GM19324 (cell line): ENCODE measurements around the gene MIEN1.
"Not testable (repeated sequence)": the region's sequence is repeated elsewhere in the genome, so short reads cannot be mapped to it uniquely, and the experiment has no call there.

Source experiments
- ATAC-seq: cut with Tn5 transposase; IDR thresholded peaks from one replicate; pipeline ENCODE4 v1.9.1; 2021; ENCODE audit warnings: mild to moderate bottlenecking, moderate library complexity; ENCODE audit not compliant: unreplicated experiment, low FRiP score

The MIEN1 gene

DNA sequence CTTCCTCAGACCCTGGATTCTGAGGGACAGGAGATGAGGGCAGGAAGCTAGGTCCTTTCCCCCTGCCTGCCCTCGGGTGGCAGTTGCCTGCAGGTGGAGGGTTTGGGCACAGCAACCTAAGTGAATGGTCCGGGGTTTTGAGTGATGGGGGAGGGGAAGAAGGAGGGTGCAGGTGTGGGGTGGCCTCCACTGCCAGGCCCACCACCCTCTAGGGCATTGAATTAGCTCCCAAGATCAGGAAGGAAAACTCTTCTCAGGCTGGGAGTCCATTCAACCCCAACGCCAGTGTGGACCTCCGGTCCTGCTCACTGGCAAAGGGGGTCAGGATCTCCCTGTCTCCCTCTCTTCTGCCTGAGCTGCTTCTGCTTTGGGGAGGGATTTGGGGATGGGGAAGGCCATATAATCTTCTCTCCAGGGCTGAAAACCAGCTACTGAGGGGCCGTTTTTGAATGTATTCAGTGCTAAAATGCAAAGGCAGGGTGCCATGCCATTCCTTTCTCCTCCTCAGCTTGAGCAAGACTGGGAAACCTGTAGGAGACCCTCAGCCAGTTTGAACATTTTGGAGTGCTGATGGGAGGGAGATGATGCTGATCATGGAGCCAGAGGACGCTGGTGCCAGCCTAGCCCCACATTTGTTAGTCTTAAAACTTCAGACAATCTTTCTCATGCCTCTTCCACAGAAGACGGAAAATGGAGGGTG is 26.2 kb upstream of the MIEN1 start:
- ATAC-seq, result no peak

DNA sequence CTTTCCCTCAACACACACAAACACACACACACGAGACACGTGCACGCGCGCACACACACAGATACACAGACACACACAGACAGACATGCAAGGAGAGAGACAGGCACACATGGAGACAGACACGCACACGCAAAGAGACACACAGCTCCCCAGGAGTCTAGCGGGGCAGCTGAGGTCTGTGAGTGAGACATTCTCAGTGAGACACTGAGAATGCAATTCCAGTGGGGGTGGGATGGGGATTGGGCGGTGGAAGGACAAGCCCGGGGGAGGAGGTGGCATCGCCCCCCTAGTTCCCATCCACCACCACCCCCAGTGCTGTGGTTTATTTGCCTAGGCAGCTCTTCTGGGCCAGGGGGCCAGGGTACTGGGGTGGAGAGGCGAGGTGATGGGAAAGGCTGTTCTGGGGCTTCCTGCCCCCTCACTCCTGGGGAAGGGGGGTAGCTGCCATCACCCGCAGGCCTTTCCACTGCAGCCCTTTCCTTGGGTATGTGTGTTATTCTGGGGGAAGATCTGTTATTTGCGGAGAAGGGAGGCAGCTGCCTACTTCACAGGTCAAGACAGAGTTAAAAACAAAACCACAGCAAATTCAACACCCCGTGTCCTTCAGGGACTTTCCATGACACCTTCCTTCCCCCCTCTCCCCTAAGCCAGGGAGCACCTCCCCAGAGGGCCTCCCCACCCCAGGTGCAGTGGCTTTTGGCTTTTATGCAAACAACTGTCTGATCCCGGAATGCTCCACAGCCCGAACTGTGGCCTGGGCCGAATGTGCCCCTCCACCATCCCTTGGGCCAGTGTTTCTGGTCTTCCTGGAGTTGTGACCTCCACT is 25.4 kb upstream of the MIEN1 start:
- peak; percentile 15 for ATAC-seq

DNA sequence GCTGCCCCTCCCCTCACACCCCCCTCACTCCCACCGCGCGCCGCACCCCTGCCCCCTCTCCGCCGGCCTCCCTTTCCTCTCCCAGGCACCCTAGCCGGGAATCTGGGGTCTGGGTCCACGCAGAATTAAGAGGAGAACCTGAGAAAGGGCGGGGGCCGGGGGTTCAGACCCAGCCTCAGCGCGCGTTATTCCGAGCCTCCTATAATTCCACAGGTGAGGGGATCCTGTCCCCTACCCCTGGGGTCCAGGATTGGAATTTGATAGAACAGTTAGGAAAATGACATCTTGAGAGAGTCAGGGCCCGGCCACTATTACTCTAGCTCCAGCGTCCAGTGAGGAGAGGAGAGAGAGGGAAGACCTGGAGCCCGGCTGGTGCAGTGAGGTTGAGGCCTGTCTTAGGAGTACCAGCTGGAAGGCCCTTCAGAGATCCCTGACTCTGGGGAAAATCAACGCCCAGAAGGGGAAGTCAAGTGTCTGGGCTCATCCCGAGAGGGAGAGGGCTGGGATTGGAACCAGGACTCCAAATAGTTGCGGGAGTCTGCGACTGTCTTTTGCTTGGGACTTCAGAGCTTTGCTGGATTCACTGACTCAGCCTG is 24.7 kb upstream of the MIEN1 start:
- no peak for ATAC-seq

DNA sequence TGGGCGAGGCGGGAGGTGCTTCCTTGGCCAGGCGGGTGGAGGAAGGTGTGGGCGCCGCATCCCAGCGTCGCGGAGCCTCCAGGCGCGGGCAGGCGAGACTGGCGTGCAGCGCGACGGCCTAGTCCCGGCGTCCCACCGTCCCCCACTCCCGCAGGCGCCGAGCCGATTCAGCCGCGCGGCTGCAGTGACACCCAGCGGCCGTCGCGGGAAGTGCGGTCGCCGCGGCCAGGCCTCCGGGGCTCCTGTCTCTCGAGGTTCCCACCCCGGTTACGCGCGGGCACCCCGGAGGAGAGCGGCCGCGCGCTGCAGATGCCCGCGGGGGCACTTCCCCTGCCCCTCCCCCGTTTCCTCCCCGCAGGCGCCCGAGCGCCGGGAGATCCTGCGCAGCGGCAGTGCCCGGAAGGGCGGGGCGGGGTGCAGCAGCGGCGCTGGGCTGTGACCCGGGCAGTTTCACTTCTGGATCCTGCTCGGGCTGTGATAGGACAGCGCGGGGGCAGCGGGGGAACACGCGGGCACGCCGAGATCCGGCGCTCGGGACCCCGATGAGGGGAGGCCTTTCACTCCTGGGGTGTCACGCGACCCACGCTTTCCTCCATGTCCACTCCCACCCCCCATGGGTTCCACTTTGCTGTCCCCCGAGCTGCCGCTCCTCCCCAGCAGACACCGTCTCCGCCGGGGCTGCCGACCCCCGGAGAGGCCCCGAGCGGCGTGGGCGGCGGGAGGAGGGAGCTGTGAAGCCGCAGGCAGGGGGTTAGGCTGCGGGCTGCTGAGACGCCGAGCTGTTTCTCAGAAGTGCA is 24.0 kb upstream of the MIEN1 start:
- ATAC-seq, result peak; percentile 73

DNA sequence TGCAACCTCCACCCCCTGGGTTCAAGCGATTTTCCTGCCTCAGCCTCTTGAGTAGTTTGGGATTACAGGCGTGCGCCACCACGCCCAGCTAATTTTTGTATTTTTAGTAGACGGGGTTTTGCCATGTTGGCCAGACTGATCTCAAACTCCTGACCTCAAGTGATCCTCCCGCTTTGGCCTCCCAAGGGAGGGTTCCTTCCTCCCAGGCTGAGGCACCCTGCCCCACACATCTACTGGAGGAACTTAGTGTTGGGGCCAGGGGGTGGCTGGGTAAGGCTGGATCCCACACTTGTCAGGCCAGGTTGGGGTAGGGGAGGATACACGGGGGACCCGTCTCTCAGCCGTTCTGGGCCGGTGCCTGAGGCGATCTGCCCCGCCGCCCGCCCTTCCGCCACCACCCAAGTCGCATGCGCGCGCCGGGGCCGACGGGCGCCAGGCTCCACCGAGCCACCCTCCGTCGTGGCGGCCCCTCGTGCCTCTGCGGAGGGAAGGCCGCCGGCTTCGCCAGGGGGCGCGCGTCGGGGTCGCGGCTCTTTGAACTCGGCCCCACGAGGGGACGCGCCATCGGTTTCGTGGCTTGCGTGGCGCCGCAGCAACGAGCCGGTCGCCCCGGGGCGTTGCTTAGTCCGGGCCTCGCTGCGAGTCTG is 23.3 kb upstream of the MIEN1 start:
- peak; percentile 34 for ATAC-seq

DNA sequence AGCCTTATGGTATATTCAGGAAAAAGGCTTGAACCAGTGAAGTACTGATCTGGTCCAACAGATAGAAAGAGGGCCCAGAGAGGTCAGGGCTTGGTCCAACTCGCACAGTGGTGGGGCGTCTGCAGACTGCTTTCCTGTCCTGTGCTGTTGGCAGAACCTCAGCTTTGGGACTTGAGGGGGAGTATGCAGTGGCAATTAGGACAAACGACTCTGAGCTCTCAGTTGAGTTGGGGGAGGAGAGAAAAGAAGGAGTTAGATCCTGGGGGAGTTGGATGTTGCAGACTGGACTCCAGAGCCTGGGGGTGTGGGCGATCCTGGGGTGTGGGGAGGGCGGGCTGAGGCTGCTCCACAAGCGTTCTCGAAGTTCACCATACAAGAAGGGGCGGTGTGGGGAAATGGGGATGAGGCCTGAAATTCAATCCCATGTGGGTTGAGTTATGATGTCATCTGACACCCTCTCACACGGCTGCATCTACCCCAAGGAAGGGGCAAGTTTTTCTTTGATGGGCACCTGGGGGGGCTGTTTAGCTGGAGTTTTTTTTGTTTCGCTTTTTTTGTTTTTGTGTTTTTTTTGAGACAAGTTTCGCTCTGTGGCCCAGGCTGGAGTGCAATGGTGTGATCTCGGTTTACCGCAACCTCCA is 22.0 kb upstream of the MIEN1 start:
- ATAC-seq, result no peak

DNA sequence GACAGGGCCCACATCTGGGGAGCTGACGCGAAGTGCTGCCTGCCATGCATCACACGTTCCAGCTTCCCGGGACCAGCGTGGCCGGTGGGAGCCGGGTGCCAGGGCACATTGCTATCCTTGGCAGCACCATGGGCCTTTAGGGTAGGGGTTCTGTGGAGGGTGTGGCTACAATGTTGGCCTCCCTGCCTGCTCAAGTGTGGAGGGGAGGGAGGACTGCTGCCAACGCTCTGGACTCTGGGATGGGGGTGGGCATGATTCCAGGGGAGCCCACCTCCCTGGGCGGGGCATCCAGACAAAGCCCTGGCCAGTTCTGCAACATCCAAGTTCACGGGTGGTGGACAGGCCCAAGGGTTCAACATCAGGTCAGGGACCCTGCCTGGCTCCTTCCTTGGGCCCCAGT is 21.3 kb upstream of the MIEN1 start:
- ATAC-seq, result no peak

DNA sequence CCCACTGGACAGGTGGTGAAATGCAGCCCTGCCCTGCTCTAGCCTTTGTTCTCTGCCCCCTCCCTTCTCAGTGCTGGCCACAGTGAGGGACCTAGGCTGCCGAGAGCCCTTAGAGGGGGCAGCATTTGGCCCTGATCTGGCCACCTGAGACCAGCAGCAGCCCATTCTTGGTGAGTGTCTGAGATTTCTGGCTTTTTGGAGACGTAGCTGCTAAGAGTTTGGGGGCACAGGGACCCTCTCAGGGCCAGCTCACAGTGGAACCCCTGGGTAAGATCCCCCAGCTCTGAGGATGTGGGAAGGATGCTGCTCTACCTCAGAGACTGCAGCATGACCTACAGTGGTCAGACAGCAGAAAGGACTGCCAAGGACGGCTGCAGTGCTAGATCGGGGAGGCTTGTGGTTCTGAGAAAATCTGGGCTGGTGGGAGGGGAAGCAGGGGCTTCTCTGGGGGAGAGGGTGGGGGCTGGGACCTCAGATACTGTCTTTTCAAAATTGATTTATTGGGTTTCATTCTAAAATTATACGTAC is 20.7 kb upstream of the MIEN1 start:
- no peak for ATAC-seq

DNA sequence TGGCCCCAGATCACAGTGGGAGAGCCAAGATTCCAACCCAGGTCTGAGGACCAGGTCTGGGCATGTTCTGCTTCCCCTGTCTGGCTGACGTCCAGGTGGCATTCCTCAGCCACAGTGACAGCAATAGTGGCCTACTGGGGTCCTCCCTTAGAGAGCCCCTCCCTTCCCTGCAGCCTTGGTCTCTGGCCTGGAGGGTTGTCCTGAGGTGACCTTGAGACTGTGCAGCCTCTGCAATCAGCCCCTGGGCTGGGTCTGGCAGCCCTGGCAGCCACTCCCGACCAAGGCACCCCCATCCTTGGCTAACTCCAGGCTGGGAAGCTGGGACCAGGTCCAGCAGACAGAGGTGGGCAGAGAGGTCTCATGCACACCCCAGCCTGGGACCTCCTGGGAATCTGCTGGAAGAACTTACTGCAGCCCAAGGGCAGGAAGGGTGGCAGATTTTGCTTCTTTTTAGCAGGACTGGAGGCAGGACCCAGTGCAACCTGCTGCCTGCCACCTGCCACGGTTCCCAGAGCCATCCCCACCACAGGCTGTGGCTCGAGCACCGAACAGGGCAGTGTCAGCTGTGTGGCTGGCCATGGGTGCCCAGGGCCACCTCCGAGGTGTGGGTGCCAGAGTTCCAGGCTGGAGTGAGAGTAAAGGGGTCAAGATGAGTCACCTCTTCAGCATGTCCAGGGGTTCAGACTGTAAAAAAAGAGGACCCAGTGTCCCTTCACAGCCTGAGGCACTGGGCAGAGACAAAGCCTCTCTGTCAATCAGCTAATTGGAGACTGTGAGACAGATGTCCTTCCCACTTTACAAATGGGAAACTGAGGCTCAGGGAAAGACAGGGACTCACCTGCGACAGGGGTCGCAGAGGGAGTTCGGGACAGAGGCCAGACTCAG is 20.0 kb upstream of the MIEN1 start:
- no peak for ATAC-seq

DNA sequence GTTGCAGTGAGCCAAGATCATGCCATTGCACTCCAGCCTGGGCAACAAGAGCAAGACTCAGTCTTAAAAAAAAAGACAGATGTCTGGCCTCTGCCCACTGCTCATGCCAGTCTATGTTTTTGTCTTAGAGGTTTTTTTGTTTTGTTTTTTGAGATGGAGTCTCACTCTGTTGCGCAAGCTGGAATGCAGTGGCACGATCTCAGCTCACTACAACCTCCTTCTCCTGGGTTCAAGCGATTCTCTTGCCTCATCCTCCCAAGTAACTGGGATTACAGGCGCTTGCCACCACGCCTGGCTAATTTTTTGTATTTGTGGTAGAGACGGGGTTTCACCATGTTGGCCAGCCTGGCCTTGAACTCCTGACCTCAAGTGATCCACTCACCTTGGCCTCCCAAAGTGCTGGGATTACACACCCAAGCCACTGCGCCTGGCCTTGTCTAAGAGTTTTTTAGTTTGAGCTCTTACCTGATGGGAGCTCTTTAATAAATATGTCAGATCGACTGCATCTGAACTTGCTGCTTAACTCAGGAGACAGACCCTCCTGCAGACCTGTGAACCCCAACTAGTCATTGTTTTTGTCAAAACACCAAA is 18.2 kb upstream of the MIEN1 start:
- not testable (repeated sequence) for ATAC-seq

DNA sequence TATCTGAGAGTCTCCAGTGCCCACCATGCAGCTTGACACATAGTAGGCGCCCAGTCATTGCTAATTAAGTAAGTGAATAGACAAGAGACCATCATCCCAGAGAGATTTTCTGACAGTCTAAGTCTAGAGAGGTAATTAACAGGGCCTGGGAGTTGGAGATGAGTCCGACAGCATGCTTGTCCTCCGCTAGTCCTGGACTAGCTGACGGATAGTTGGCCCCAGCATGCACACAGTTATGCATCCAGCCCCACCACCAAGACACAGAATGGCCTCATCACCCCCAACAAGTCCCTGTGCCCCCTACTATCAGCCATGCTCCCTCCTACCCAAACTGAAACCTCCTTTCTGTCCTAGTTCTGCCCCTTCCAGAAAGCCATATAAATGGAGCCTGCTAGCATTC is 17.4 kb upstream of the MIEN1 start:
- no peak for ATAC-seq

DNA sequence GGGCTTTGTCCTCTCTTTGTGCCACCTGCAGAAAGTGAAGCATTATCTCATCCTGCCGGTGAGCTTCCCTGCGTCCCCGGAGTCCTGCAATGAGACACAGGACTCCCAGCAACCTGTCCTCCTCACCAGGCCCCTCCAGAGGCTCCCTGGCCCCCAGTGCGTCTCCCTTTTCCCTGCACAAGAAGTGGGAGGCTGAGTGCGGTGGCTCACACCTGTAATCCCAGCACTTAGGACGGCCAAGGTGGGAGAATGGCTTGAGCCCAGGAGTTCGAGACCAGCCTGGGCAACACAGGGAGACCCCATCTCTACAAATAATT is 15.8 kb upstream of the MIEN1 start:
- no peak for ATAC-seq

DNA sequence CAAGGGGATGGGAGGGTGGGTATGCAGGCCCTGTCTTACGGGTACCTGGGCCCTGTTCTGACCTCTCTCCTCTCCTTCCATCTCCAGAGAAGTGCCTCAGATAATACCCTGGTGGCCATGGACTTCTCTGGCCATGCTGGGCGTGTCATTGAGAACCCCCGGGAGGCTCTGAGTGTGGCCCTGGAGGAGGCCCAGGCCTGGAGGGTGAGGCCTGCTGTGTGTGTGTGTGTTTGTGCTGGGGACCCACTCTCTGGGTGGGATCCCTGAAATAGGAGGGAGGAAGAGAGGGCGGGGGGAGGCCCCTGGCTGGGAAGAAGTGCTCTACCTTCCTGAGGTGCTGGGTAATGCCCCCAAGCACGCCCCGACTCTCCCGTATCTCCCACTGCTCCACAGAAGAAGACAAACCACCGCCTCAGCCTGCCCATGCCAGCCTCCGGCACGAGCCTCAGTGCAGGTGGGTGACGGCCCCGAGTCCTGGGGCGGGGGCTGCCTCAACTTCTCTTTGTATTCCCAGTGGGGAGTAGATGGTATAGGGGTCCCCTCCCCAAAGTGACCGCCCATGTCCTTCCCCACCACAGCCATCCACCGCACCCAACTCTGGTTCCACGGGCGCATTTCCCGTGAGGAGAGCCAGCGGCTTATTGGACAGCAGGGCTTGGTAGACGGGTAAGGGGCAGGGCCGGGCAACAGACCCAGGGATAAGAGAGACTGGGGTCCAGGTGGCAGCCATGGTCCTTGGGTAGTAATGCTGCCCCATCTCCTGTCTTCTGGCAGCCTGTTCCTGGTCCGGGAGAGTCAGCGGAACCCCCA is 15.2 kb upstream of the MIEN1 start:
- no peak for ATAC-seq

DNA sequence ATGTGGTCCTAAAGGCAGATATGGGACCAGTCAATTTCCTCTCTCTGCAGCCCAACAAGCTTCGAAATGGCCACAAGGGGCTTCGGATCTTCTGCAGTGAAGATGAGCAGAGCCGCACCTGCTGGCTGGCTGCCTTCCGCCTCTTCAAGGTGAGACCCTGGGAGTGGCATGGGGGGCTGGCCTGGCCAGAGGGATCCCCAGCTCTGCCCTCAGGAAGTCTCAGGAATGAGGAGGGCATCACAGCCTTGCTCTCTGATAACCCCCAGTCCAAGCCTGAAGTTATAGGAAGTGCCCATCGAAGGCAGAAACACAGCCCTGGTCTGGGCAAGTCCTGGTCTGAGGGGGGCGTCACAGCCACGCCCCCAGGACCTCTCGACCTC is 14.5 kb upstream of the MIEN1 start:
- no peak for ATAC-seq

DNA sequence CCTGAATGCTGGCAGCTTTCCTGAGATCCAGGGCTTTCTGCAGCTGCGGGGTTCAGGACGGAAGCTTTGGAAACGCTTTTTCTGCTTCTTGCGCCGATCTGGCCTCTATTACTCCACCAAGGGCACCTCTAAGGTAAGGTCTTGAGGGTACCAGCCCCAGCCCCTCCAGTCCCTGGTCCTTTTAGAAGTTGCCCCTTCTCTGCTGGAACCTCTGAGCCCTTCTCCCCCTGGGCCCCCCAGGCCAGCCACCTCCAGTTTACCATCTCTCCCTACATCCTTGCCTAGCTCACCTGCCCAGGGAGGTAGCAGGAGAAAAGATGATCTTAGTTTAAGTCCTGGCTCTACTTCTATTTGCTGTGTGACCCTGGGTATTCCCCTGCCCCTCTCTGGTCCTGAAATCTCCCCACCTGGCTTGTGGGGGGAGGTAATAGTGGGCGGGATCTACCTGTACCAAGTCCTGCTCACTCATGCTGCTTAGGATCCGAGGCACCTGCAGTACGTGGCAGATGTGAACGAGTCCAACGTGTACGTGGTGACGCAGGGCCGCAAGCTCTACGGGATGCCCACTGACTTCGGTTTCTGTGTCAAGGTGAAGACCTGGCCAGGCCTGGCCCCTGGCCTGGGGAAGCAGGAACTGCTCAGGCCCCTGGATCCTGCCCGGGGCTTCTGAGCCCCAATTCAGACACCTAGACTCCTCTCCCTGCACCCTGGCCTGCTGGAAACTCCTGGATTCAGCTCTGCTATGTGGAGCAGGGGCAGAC is 13.9 kb upstream of the MIEN1 start:
- no peak for ATAC-seq

DNA sequence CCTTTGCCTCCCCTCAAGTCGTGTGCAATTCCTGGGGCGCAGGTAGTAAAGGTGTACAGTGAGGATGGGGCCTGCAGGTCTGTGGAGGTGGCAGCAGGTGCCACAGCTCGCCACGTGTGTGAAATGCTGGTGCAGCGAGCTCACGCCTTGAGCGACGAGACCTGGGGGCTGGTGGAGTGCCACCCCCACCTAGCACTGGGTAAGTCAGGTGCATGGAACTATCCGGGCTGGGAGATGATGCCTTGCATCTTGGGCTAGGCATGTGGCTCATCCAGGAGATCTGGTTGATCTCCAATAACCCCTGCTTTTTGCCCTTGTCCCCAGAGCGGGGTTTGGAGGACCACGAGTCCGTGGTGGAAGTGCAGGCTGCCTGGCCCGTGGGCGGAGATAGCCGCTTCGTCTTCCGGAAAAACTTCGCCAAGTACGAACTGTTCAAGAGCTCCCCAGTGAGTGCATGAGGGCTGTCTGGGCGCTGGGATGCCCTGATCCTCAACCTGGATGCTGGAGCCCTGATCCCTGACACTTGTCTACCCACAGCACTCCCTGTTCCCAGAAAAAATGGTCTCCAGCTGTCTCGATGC is 12.6 kb upstream of the MIEN1 start:
- ATAC-seq, result no peak
